ENCODE measurements around the gene MRPS18A.

Gene MRPS18A

GRCh38 chr6:43683708-43684455 lies 3.7 kb downstream of the MRPS18A start:
- H2BK5ac ChIP-seq (ENCODE audit: low read length): no peak overlapping the region
- no peak overlapping the region for H3K18ac ChIP-seq (ENCODE audit: low read length)
- no peak overlapping the region for H3K9ac ChIP-seq (ENCODE audit: low read depth, low read length, poor library complexity)
- peaks cover 5 to 57% of the 10 kb centered on the region in 2 donors for H3K36me3 ChIP-seq (replicated peaks in 1 of 2; ENCODE audit: control insufficient read depth in 2 of 2, insufficient read depth in 2 of 2, low read length in 2 of 2)
- DNase-seq (ENCODE audit: low spot score): no peak
- H3K27ac ChIP-seq (replicated peaks; ENCODE audit: low read length): no peak overlapping the region
- no peaks in the 10 kb centered on the region for H3K9me3 ChIP-seq (replicated peaks in 1 of 2; ENCODE audit: control insufficient read depth in 2 of 2, insufficient read depth in 1 of 2, low read depth in 1 of 2, low read length in 2 of 2)
- H3K4me1 ChIP-seq (ENCODE audit: control insufficient read depth in 2 of 2, insufficient read depth in 1 of 2, low read depth in 1 of 2, low read length in 2 of 2): peaks cover 4 to 10% of the 10 kb centered on the region in 2 donors
- H3K27me3 ChIP-seq (ENCODE audit: control insufficient read depth in 3 of 3, insufficient read depth in 3 of 3, low read depth in 1 of 3, low read length in 3 of 3): no peaks in the 10 kb centered on the region
- no peak overlapping the region for H3K14ac ChIP-seq (ENCODE audit: low read length)
- H2BK12ac ChIP-seq (ENCODE audit: low read length): no peak overlapping the region
- H2BK15ac ChIP-seq (ENCODE audit: low read length): no peak overlapping the region
- no peak overlapping the region for H2BK120ac ChIP-seq (ENCODE audit: low read depth, low read length)
- no peaks in the 10 kb centered on the region for H3K79me1 ChIP-seq (ENCODE audit: low read depth, low read length)
- H3K23ac ChIP-seq (ENCODE audit: low read depth, low read length, poor library complexity): no peak overlapping the region
- H4K91ac ChIP-seq (ENCODE audit: low read depth, low read length, poor library complexity): no peak overlapping the region
- WGBS, 2 donors (ENCODE audit: extremely low coverage in 2 of 2, insufficient read length in 2 of 2, insufficient replicate concordance in 1 of 2): no CpG with 5 or more reads among the region's 1 CpG
- no peak overlapping the region for H3K4me2 ChIP-seq (ENCODE audit: insufficient read depth, low read length, poor library complexity, severe bottlenecking)
- H4K8ac ChIP-seq (ENCODE audit: low read depth, low read length): no peak overlapping the region
- H2AFZ ChIP-seq (ENCODE audit: low read length): no peak overlapping the region
- no peak overlapping the region for H3K4me3 ChIP-seq (ENCODE audit: low read length in 2 of 2)
- no peak overlapping the region for H2AK5ac ChIP-seq (ENCODE audit: low read depth, low read length)
- no peak overlapping the region for H3K4ac ChIP-seq (ENCODE audit: low read length)

- no peaks in the 10 kb centered on the region for H3K27me3 ChIP-seq (ENCODE audit: control insufficient read depth in 3 of 3, insufficient read depth in 3 of 3, low read depth in 1 of 3, low read length in 3 of 3)
- H2BK5ac ChIP-seq (ENCODE audit: low read length): no peak overlapping the region
- WGBS, 2 donors (ENCODE audit: extremely low coverage in 2 of 2, insufficient read length in 2 of 2, insufficient replicate concordance in 1 of 2): no CpG with 5 or more reads among the region's 8 CpGs
- H3K18ac ChIP-seq (ENCODE audit: low read length): no peak overlapping the region
- no peak overlapping the region for H3K9ac ChIP-seq (ENCODE audit: low read depth, low read length, poor library complexity)
- no peak overlapping the region for H2AFZ ChIP-seq (ENCODE audit: low read length)
- H3K4me2 ChIP-seq (ENCODE audit: insufficient read depth, low read length, poor library complexity, severe bottlenecking): no peak overlapping the region
- H3K36me3 ChIP-seq (replicated peaks in 1 of 2; ENCODE audit: control insufficient read depth in 2 of 2, insufficient read depth in 2 of 2, low read length in 2 of 2): peaks cover 12 to 67% of the 10 kb centered on the region in 2 donors
- H4K8ac ChIP-seq (ENCODE audit: low read depth, low read length): no peak overlapping the region
- DNase-seq (ENCODE audit: low spot score): no peak
- no peak overlapping the region for H2BK15ac ChIP-seq (ENCODE audit: low read length)
- H3K79me1 ChIP-seq (ENCODE audit: low read depth, low read length): no peaks in the 10 kb centered on the region
- H3K4me1 ChIP-seq (ENCODE audit: control insufficient read depth in 2 of 2, insufficient read depth in 1 of 2, low read depth in 1 of 2, low read length in 2 of 2): peaks cover 4 to 6% of the 10 kb centered on the region in 2 donors
- H3K14ac ChIP-seq (ENCODE audit: low read length): no peak overlapping the region
- H3K4me3 ChIP-seq (ENCODE audit: low read length in 2 of 2): no peak overlapping the region
- H3K23ac ChIP-seq (ENCODE audit: low read depth, low read length, poor library complexity): no peak overlapping the region
- H3K27ac ChIP-seq (replicated peaks; ENCODE audit: low read length): no peak overlapping the region
- no peak overlapping the region for H2BK12ac ChIP-seq (ENCODE audit: low read length)
- H2AK5ac ChIP-seq (ENCODE audit: low read depth, low read length): no peak overlapping the region
- no peak overlapping the region for H2BK120ac ChIP-seq (ENCODE audit: low read depth, low read length)
- no peak overlapping the region for H4K91ac ChIP-seq (ENCODE audit: low read depth, low read length, poor library complexity)
- no peaks in the 10 kb centered on the region for H3K9me3 ChIP-seq (replicated peaks in 1 of 2; ENCODE audit: control insufficient read depth in 2 of 2, insufficient read depth in 1 of 2, low read depth in 1 of 2, low read length in 2 of 2)
- H3K4ac ChIP-seq (ENCODE audit: low read length): no peak overlapping the region
These were observed 4.7 kb downstream of the MRPS18A start for GRCh38 chr6:43682724-43683429.

- no peak overlapping the region for H3K27ac ChIP-seq (replicated peaks; ENCODE audit: low read length)
- H3K4ac ChIP-seq (ENCODE audit: low read length): no peak overlapping the region
- no peak overlapping the region for H2BK120ac ChIP-seq (ENCODE audit: low read depth, low read length)
- peaks cover 16 to 82% of the 10 kb centered on the region in 2 donors for H3K36me3 ChIP-seq (replicated peaks in 1 of 2; ENCODE audit: control insufficient read depth in 2 of 2, insufficient read depth in 2 of 2, low read length in 2 of 2)
- no peak overlapping the region for H3K23ac ChIP-seq (ENCODE audit: low read depth, low read length, poor library complexity)
- H2AK5ac ChIP-seq (ENCODE audit: low read depth, low read length): no peak overlapping the region
- no peaks in the 10 kb centered on the region for H3K27me3 ChIP-seq (ENCODE audit: control insufficient read depth in 3 of 3, insufficient read depth in 3 of 3, low read depth in 1 of 3, low read length in 3 of 3)
- no peak overlapping the region for H3K4me3 ChIP-seq (ENCODE audit: low read length in 2 of 2)
- H3K9me3 ChIP-seq (replicated peaks in 1 of 2; ENCODE audit: control insufficient read depth in 2 of 2, insufficient read depth in 1 of 2, low read depth in 1 of 2, low read length in 2 of 2): no peaks in the 10 kb centered on the region
- H2BK5ac ChIP-seq (ENCODE audit: low read length): no peak overlapping the region
- H3K14ac ChIP-seq (ENCODE audit: low read length): no peak overlapping the region
- H3K18ac ChIP-seq (ENCODE audit: low read length): no peak overlapping the region
- H3K4me1 ChIP-seq (ENCODE audit: control insufficient read depth in 2 of 2, insufficient read depth in 1 of 2, low read depth in 1 of 2, low read length in 2 of 2): peaks cover 0 to 3% of the 10 kb centered on the region in 2 donors
- no peak overlapping the region for H3K9ac ChIP-seq (ENCODE audit: low read depth, low read length, poor library complexity)
- no peak overlapping the region for H2AFZ ChIP-seq (ENCODE audit: low read length)
- H3K4me2 ChIP-seq (ENCODE audit: insufficient read depth, low read length, poor library complexity, severe bottlenecking): no peak overlapping the region
- no peak overlapping the region for H2BK12ac ChIP-seq (ENCODE audit: low read length)
- no peak overlapping the region for H4K8ac ChIP-seq (ENCODE audit: low read depth, low read length)
- H2BK15ac ChIP-seq (ENCODE audit: low read length): no peak overlapping the region
- no peak overlapping the region for H4K91ac ChIP-seq (ENCODE audit: low read depth, low read length, poor library complexity)
- DNase-seq (ENCODE audit: low spot score): no peak
- H3K79me1 ChIP-seq (ENCODE audit: low read depth, low read length): no peaks in the 10 kb centered on the region
- no CpG with 5 or more reads among the region's 5 CpGs for WGBS, 2 donors (ENCODE audit: extremely low coverage in 2 of 2, insufficient read length in 2 of 2, insufficient replicate concordance in 1 of 2)
These were observed 6.3 kb downstream of the MRPS18A start for GRCh38 chr6:43681303-43681702.

Measured in neuronal stem cell (in vitro differentiated cells).